ENCODE results near the gene ROBO4. TPM values are rescaled to one million over a fixed set of nuclear protein-coding genes. Genes with fewer than 3 reads are reported as not detected.
A peak's percentile ranks its signal among the peaks of the same experiment; 100 is the strongest.

Gene ROBO4
- total RNA-seq, 6 experiments from 2014 or later = 3.6 to 18.8 (median 9.0) TPM

DNA sequence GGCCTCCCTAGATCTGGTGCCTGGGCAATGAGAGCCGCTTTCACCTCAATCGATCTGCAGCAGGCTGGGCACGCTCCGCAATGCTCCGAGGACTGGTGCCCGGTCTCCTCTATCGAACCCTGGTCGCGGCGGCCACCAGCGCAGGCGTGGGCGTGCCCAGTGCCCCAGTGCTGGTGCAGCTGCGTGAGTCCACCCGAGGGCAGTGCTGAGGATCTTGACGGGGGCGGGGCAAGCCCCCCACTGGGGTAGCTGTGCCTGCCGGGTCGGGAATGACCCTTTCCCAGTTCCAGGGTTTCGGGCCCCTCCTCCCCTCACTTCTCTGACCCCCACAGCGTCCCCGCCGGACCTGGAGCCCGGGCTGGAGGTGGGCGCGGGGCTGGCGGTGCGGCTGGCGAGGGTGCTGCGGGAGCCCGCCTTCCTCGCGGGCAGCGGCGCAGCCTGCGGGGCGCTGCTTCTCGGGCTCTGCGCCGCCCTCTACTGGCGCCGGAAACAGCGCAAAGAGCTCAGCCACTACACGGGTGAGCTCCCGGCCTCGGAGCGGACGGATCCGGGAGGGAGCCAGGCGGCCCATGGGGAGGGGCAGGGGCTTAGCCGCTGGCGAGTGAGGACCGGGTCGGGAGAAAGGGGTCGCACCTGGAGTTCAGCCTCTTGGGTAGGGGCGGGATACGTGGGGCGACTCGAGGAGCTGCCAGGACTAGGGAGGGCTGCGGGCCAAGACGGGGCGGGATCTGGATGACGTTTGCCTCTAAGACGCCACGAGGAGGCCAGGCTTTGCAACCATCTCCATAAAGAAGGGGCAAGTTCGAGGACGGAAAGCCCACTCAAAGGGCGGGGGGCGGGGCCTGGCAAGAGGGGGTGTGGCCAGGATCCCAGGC, 21.5 kb downstream of the ROBO4 start:
- TF ChIP-seq POLR2A (IDR thresholded peaks at IDR 0.05) = peak; percentile 64
- TF ChIP-seq, protein P1, sequence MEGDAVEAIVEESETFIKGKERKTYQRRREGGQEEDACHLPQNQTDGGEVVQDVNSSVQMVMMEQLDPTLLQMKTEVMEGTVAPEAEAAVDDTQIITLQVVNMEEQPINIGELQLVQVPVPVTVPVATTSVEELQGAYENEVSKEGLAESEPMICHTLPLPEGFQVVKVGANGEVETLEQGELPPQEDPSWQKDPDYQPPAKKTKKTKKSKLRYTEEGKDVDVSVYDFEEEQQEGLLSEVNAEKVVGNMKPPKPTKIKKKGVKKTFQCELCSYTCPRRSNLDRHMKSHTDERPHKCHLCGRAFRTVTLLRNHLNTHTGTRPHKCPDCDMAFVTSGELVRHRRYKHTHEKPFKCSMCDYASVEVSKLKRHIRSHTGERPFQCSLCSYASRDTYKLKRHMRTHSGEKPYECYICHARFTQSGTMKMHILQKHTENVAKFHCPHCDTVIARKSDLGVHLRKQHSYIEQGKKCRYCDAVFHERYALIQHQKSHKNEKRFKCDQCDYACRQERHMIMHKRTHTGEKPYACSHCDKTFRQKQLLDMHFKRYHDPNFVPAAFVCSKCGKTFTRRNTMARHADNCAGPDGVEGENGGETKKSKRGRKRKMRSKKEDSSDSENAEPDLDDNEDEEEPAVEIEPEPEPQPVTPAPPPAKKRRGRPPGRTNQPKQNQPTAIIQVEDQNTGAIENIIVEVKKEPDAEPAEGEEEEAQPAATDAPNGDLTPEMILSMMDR (IDR thresholded peaks at IDR 0.05) = peak; percentile 64 to 82 (median 80)
- Histone ChIP-seq H3K27ac (peak overlapping the region; percentile 71 to 85 (median 76)), H3K4me3 (peak overlapping the region; percentile 42 to 68 (median 63)), H3K9me3 (no peaks in the 10 kb centered on the region), H3K36me3 (no peaks in the 10 kb centered on the region), H3K27me3 (no peaks in the 10 kb centered on the region), H3K4me1 (peaks cover 0 to 7% (median 0%) of the 10 kb centered on the region in 4 donors)
- intact Hi-C loops (cut with DNase I) = no loop called here
- WGBS (ENCODE audit: insufficient coverage, low coverage, low lambda C conversion rate, missing lambda C conversion rate) = 1% methylated on average over 11 of the region's 69 CpGs
- ATAC-seq = peak; percentile 92 to 96 (median 94)
- DNase-seq = peak; percentile 82 to 87 (median 86)

DNA sequence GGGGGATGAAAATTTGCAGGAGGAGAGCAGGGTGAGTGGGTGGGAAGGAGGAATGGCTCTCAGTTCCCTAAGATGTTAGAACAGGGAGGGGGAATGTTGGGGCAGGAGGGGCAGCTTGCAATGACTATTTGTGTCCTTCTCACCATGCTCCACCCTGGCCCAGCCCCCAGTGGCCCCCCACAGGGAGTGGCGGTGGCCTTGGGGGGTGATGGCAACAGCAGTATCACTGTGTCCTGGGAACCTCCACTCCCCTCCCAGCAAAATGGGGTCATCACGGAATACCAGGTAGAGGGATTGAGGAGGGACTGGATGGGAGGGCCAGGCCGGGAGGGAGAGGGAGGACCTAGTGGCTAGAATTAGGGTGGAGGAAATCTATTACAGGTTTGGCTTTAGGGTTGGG, 22.3 kb downstream of the ROBO4 start:
- Histone ChIP-seq H3K27ac (no peak overlapping the region), H3K36me3 (no peaks in the 10 kb centered on the region), H3K4me3 (no peak overlapping the region), H3K4me1 (peaks cover 0 to 7% (median 0%) of the 10 kb centered on the region in 4 donors), H3K27me3 (no peaks in the 10 kb centered on the region), H3K9me3 (no peaks in the 10 kb centered on the region)
- WGBS (ENCODE audit: insufficient coverage, low coverage, low lambda C conversion rate, missing lambda C conversion rate) = no CpG with 5 or more reads among the region's 3 CpGs
- no peak for ATAC-seq
- intact Hi-C loops (cut with DNase I) = no loop called here
- TF ChIP-seq, protein P1 (IDR thresholded peaks at IDR 0.05) = no peak
- TF ChIP-seq POLR2A (IDR thresholded peaks at IDR 0.05) = no peak
- no peak for DNase-seq

DNA sequence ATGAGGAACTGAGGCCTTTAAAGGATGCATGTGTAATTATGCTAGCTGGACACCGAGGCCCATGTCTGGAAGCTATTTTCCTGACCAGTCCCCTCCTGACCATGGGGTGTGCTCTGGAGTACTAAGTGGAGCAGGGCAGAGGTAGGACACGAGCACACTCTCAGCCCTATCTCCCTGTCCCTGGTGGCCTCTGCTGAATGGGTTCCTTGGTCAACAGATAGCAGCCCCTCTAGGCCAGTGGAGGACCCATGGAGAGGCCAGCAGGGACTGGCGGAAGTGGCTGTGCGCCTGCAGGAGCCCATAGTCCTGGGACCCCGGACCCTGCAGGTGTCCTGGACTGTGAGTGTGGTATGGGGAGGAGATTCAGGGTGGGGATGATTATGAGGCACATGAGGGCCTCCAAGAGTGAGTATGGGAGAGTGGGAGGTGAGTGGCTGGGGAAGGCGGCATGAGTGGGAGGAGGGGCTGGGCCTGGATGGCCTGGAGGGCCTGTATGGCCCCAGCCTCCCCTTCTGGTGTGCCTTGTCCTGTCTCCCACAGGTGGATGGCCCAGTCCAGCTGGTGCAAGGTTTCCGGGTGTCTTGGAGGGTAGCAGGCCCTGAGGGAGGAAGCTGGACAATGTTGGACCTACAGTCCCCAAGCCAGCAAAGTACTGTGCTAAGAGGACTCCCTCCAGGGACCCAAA, 23.0 kb downstream of the ROBO4 start:
- WGBS (ENCODE audit: insufficient coverage, low coverage, low lambda C conversion rate, missing lambda C conversion rate) = 100% methylated on average over 2 of the region's 7 CpGs
- H3K27me3 ChIP-seq = peaks cover 0 to 4% of the 10 kb centered on the region in 2 donors
- ATAC-seq = no peak

DNA sequence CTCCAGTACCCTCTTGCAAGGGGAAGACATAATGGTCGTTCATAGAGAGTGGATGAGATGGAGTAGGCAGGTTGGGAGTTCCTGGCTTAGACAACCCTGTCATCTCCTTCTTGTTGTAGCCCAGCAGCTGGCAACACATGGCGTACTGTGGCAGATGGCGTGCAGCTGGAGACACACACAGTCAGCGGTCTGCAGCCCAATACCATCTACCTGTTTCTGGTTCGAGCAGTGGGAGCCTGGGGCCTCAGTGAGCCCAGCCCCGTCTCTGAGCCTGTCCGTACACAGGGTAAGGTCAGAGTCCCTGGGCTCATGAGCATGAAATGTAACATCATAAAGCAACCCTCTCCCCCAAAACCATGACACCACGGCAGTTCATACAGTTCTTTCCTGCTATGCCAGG, 23.7 kb downstream of the ROBO4 start:
- TF ChIP-seq, protein P1 (IDR thresholded peaks at IDR 0.05) = no peak
- no peak for TF ChIP-seq POLR2A (IDR thresholded peaks at IDR 0.05)

More for the DNA sequence above, 23.0 kb downstream of the ROBO4 start:
- H3K9me3 ChIP-seq = no peaks in the 10 kb centered on the region
- peaks cover 0 to 7% (median 0%) of the 10 kb centered on the region in 4 donors for H3K4me1 ChIP-seq
- no peak overlapping the region for H3K4me3 ChIP-seq
- intact Hi-C loops (cut with DNase I) = no loop called here
- no peak for DNase-seq
- H3K27ac ChIP-seq = no peak overlapping the region
- no peaks in the 10 kb centered on the region for H3K36me3 ChIP-seq
- TF ChIP-seq, protein P1 (IDR thresholded peaks at IDR 0.05) = no peak
- no peak for TF ChIP-seq POLR2A (IDR thresholded peaks at IDR 0.05)

More for the DNA sequence above, 23.7 kb downstream of the ROBO4 start:
- Histone ChIP-seq H3K27me3 (peaks cover 0 to 12% of the 10 kb centered on the region in 2 donors), H3K27ac (no peak overlapping the region), H3K4me1 (peaks cover 0 to 7% (median 0%) of the 10 kb centered on the region in 4 donors), H3K9me3 (no peaks in the 10 kb centered on the region), H3K36me3 (no peaks in the 10 kb centered on the region), H3K4me3 (no peak overlapping the region)
- intact Hi-C loops (cut with DNase I) = no loop called here
- WGBS (ENCODE audit: insufficient coverage, low coverage, low lambda C conversion rate, missing lambda C conversion rate) = 22% methylated on average over 1 of the region's 8 CpGs
- DNase-seq (no peak), ATAC-seq (no peak)

Data from right lobe of liver (tissue), 6 donors.